ELF-1 (cell line): Measurements from ENCODE around the gene NUCKS1.

Source experiments
- DNase-seq: peaks from one replicate; pipeline ENCODE4 v3.0.0-alpha.2; 2016; ENCODE audit warnings: low read depth, low spot score

Gene NUCKS1

DNA sequence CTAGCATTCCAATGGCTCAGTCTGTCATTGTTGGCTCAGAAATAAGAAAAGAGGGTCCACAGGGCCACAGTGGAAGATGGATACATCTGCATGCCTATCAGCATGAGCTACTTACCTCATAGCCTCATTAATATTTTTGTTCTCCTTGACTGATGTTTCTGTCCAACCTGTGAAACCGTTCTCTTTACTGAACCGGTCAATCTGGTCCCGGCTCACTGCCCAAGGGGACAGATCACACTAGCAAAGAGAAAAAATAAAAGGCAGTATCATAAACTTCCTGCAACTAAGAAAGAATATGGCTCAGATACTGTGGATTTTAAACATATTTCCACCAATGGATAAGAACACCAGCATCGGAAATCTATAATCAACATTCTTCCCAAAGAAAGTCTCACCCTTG is 20.6 kb upstream of the NUCKS1 start:
- DNase-seq, result no peak

DNA sequence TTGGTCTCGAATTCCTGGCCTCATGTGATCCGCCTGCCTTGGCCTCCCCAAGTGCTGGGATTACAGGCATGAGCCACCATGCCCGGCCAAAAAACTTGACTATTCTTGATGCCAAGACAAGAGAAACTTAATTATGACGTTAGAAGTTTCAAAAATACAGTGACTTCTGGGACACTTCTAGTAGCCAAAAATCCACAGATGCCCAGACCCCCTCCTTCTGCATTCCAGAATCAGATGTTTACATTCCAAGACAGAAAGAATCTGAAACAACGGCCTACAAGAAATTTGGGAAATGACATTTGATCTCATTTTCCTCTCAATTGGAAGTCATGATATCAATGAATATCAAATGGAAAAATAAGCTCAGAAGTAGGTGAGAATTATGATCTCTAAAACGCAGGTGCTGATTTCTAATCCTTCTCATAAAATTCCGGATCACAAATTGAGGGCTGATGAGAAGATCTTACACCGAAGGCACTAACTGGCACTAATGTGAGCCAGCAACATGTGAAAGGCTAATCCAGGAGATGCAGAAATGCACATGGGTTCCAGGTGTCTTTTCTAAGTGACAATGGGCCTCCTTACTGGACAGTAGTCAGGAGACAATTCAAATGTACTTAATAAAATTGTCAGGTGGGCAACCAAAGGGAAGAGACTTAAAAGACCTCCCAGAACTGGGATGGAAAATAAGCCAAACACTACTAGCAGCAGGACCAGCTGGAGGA is 19.8 kb upstream of the NUCKS1 start:
- DNase-seq, result no peak

DNA sequence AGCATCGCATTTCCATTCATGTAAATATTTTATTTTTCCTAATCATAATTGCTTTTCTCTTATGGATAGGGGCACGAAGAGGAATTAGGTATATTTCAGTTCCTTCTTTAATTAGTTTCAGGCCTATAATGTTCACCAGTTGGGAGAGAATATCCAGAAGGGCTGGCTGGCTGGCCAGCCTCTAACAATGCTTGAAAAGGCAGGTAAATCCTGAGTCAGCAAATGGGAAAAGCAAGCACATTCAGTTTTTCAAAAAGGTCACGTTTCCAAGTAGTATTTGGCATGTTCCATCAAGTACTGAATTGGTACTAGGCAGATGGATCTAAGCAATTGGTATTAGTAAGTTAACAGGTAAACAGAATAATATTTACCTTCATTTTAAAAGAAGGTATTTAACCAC is 17.3 kb upstream of the NUCKS1 start:
- no peak for DNase-seq

DNA sequence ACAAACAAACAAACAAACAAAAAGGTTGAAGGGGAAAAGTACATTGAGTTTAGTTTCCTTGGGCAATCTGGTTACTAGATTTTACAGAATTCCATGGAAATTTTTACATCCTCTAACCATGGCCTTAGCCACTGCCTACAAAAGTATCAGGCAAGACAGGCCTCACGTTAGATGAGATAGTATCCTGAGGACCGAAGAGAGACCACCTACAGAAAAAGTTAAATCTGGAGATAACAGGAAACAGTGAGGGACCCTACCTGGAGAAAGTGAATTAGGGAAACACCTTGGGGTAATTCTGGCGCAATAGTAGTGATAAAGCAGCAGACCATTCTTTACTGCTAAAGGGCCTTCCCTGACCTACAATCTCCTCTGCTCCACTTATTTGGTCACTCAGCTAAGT is 16.6 kb upstream of the NUCKS1 start:
- DNase-seq, result no peak

DNA sequence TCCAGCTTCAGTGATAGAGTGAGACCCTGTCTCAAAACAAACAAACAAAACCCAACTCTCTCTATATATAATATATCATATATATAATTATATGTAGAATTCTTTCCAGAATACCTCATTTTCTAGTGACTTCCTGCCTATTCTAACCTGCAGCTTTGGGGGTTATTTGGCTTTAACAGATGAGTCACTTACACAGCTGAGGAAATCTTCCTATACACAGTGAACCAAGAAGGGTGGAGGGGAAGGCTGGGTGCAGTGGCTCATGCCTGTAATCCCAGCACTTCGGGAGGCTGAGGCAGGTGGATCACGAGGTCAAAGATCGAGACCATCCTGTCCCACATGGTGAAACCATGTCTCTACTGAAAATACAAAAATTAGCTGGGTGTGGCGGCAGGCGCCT is 16.1 kb upstream of the NUCKS1 start:
- no peak for DNase-seq

DNA sequence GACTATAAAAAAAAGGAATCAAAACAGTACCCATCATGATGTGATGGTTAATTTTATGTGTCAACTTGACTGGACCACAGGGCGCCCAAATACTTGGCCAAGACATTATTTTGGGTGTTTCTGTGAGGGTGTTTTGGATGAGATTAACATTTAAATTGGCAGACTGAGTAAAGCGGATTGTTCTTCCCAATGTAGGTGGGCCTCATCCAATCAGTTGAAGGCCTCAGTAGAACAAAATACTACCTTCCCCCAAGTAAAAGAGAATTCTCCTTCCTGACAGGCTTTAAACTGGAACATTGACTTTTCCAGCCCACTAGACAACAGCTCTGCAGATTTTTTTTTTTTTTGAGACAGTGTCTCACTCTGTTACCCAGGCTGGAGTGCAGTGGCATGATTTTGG is 14.6 kb upstream of the NUCKS1 start:
- DNase-seq, result no peak

DNA sequence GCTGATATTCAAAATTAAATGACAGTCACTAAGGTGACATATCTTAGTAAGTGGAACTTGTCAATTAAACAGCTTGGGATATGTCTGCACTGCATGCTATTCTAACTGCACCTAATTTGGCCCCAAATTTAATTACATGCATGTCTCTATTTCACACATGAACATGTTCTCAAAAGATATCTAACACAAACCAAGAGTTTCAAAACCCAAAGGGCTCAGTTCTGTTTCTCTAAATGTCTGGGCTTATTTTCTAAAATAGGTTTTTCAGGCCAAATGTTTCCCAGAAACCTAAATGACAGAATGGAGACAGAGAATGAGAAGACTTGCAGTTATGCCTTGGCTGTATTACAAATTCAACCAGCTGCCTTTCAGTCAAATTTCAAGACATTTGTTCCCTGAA is 14.0 kb upstream of the NUCKS1 start:
- DNase-seq, result no peak

DNA sequence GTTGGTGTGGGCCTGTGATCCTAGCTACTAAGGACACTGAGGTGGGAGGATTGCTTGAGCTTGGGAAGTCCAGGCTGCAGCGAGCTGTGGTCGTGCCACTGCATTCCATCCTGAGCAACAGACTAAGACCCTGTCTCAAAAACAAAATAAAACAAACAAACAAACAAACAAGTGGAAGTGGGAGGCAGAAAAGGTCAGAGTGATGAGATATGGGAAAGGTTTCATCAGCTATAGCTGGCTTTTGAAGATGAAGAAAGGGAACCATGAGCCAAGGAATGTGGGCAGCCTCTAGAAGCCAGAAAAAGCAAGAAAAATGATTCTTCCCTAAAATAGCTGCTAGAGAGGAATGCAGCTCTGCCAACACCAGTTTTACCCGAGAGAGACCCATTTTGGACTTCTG is 10.6 kb upstream of the NUCKS1 start:
- no peak for DNase-seq

DNA sequence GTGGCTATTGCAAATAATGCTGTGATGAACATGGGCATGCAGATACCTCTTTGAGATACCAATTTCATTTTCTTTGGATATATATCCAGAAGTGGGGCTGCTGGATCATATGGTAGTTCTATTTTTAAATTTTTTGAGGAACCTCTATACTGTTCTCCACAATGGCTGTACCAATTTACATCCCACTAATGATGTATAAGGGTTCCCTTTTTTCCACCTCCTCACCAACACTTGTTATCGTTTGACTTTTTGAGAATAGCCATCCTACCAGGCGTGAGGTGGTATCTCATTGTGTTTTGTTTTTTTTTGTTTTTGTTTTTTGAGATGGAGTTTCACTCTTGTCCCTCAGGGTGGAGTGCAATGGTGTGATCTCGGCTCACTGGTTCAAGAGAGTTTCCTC is 6.6 kb upstream of the NUCKS1 start:
- no peak for DNase-seq

DNA sequence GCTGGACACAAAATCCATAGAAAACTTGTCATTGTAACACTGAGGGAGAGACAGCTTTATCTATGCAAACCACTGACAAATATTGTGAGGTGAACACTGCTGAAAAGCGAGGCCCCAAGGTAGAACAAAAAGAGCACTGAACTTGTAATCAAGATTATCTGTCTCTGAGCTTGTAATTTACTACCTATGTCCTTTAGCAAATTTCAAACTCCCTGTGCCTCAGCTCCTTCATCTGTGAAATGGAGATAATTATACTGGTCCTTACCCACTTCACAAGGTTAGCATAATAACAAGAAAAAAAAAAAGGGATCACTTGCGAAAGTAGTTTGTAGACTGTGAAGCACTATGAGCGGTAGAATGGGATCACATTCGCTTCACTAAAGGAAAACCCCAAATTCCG is 4.9 kb upstream of the NUCKS1 start:
- no peak for DNase-seq

DNA sequence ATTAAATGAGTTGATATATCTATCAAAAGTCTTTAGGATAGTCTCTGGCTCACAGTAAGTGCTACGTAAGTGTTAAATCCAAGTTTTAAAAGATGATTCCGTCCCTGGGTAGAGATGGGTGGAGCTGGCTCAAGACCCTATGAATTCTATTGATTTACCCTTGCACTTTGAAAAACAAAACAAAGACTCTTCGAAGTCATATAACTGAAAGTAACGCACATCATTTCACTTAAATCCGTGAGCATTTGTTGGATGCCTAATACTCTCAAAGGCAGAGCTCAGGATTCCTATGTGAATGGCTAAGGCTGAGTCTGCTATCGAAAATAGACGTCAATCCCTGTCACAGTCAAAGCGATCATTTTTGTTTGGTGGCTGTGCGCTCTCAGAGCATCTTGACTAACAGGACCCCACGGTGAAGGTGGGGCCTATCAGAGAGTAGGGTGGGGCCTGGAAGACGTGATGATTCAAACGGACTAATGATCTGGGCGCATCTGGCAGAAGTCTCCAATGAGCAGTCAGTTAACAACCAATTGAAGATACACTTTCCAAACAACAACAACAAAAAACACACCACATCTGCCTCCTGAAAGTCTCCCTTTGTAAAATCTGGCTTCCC is 1.2 kb upstream of the NUCKS1 start:
- peak; percentile 60 for DNase-seq

DNA sequence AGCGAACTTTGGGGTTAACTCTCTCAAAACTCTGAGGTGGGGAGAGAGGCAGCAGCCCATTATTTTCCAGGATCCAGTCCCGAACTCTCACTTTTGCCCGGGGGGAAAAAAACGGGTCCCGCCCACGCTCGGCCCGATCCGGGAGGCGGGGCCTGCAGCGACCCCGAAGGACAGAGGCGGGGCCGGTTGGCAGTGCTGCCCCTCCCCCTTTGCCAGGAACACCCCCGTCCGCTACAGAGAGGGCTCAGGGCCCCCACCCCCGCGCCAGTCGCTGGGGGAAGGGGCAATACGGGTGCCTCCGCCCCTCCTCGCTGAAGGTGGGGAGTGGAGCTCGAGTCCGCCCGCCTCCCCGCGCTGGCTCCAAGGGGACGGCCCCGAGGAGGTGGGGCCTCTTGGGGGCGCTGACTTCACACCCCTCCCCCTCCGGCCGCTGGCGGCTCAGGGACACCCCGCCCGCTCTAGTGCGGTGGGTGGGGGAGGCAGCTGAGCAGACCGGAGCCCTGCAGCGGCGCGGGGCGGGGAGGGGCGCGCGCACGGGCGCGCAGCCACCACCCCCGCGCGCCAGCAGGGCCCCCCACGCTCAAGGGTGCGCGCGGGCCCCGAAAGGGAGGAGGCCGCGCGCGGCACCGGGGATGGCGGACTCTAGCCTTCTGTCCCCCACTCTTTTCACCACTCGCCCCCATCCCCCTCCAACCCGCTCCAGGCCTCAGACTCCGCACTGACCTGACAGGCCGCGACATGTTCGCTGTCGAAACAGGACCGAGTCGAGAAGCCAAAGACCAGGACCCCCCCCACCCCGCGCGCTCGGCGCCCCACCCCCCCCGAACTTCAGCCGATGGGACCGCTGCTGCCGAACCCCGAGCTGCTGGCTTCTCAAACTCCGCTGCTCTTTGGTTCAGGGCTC is 496 bp downstream of the NUCKS1 start:
- peak; percentile 99 for DNase-seq

DNA sequence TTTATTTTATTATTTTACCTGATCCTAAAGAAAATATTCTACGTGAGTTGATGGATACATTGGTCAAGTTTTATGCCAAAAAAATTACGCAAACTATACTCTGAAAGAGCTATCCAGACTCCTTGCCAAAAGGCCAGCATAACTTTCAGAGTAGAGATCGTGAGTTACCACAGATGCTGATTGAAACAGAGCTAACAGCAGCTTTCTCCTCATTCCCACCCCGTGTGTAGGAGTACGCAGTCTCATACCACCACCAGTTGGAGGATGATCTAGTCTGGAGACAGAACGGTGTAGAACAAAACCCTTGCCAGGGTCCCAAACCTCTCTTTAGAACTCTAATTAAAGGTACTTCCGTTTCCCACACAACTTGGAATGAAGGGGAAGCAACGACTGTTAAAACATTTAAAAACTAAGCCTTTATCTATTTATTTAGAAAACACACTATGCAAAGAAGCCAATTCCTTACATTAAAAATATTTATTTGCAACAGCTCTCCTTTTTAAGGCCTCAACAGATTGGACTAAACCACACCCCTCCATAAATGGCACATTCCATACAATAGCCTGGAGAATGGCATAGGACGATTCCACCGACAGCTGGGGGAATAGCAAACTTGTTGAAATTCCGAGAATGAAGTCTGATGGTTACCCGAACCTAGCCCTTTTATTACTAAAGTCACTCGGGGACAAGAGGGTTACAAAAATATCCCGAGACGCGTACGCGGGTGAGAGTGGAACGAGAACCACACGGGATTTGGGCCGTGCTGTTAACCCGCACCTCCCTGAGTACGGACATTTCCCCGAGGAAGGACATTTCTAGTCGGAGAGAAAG is 1.4 kb downstream of the NUCKS1 start:
- DNase-seq, result peak; percentile 36

DNA sequence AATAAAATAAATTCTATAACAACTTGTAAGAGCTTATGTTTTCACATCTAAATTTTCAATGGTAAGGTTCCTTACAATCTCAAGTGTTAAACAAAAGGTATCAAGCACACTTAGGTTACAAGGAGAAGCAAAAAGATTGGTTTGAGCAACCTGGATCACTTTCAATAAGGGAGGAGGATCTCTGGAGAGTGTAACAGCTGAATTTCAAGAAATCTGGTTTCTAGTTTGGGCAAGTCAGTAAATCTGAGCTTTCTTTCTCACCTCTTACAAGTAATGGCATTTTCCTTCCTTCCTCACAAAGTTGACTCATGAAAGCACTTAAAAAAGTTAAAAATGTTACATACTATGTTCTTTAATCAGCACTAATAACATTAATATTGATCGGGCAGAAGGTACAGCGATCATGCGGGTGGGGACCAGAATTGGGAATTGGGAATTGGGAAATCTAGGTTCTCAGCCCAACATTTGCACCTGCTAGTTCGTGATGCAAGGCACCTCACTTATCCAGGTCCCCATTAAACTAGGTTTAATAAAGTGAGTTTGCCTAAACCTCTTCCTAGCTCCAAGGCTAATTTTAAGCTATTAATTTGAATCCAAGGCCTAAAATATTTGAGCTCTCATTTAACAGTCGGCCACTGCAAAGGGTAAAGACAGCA is 3.1 kb downstream of the NUCKS1 start:
- DNase-seq, result no peak

DNA sequence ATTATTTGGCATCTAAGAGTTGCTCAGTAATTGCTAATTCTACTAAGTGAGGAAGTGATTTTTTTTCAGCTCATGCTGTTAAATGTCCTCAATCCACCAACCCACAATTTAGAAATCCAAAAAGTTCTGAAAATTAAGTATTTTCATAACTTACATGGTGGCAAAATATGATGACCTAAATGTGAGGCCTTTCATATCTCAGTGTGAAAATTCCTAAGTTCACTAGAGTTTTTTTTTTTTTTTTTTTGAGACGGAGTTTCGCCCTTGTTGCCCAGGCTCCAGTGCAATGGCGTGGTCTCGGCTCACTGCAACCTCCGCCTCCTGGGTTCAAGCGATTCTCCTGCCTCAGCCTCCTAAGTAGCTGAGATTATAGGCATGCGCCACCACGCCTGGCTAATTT is 5.6 kb downstream of the NUCKS1 start:
- no peak for DNase-seq

DNA sequence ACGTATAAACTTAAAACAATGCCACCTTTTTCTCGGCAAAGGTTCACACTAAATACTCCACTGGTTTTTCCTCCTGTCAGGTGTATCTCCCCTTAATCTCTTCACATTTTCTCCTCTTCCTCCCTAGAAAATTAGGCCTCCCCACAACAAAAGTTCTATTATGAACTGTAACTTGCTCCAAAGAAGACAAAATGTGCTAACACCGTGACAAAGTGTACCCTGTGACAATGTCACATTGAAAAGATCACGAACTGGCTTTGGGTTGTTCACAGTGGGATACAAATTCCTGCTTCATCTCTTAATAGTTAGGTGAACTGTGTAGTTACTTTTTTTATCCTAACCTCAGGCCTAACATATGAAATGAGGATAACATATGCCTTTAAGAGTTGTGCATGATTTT is 6.0 kb downstream of the NUCKS1 start:
- DNase-seq, result no peak

DNA sequence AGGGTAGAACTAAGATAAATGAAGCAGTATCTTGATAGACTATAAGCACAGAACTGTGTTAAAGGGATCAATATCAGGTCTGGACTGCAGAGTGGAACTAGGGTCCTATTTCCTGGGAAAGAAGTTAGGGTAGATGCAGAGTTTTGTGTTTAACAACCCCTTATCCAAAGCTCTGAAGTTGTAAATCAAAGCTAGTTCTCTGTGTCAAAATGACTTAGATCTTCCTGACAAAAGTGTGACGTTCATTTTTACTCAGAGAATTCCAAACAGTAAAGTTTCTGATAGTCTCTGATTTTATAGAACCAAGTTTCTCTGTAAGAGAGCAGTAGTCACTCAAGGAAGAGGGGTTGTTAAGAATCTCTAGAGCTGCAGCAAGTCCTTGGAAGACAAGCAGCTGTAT is 8.3 kb downstream of the NUCKS1 start:
- DNase-seq, result no peak

DNA sequence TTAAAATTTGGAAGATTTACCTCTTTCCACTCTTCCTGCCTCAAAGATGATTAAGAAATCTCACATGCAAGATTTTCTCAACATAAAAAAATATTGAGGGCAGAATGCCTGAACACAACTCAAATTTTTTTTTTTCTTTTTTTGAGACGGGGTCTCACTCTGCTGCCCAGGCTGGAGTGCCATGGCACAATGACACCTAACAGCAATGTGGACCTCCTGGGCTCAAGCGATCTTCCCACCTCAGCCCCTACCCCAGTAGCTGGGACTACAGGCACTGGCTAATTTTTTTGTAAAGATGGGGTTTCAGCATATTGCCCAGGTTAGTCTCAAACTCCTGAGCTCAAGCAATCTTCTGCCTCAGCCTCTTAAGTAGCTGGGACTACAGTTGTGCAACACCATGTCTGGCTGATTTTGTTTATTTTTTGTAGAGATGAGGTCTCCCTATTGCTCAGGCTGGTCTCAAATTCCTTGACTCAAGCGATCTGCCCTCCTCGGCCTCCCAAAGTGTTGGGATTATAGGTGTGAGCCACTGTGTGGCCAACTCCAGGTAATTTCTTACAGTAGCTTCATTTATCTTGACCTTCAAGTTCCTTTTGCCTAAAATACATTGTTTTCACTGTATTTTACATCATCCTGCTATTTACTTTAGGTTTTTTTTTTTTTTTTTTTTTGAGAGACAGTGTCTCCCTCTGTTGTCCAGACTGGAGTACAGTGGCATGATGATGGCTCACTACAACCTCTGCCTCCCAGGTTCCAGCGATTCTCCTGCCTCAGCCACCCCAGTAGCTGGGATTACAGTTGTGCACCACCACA is 10.4 kb downstream of the NUCKS1 start:
- no peak for DNase-seq

DNA sequence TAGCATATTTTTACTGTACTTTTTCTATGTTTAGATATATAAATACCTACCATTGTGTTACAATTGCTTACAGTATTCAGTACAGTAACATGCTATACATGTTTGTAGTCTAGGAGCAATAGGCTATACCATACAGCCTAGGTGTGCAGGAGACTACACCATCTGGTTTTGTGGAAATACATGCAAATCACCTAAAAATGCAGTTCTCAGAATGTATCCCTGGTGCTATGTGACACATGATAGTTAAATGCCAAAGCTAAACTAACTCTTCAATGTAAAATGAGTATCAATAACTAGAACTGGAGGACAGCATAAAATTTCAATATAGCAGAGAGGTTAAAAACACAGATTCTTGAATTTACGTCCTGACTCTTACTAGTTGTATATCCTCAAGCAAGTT is 14.8 kb downstream of the NUCKS1 start:
- DNase-seq, result no peak

DNA sequence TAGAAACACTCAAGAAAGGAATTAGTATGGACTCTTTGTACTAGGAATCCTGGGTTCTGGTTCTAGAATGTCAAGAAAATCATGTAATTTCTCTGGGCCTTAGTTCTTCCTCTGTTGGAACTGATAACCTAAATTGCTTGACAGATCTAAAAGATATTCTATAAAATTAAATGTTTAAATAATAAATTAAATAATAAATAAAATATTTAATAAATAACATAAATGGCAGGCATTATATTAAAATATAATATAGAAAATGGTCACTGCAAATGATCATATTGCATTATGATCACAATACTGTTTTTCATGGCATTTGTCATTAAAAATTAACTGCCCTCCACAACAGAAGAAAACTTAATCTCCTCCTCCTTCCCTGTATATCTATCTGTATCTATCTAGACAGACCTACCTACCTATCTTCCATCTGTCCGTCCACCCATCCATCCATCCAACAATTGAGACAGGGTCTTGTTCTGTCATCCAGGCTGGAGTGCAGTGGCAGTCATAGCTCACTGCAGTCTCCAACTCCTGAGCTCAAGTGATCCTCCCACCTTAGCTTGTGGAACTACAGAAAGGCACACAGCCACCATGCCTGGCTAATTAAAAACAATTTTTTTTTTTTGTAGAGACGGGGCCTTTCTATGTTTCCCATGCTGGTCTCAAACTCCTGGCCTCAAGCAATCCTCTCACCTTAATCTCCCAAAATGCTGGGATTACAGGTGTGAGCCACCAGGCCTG is 16.4 kb downstream of the NUCKS1 start:
- DNase-seq, result no peak
